Heart left ventricle (tissue), 13 donors: ENCODE data around the gene HGF.

Experiments
- CTCF ChIP-seq, 12 donors: fragments of 200-600 bp; sonication (generic) in 4 of 12; IDR thresholded peaks; one replicate each; pipeline versions ENCODE4 v1.5.0 to v1.8.0; 2018 to 2022; ENCODE audit warnings: antibody characterized with exemption in 12 of 12, mild to moderate bottlenecking in 5 of 12
- POLR2A ChIP-seq, 2 donors: fragments of 450-650 bp; IDR thresholded peaks; one replicate each; pipeline ENCODE4 v1.6.1; 2017; ENCODE audit warnings: antibody characterized with exemption in 2 of 2, mild to moderate bottlenecking in 2 of 2, moderate library complexity in 2 of 2
- donor health status: ischemic (EF 13 %, LVEDD 7.1; RV severe dilation, severe dysfunction).
- donor health status: DM: no; HTN: yes; CAD: no.
- donor health status: DM: no; HTN: no; CAD: no.
- donor health status: ischemic (EF 25% LVEDD 6.9; RV normal size, moderate dysfunction).
- donor health status: ischemic (EF 25% LVEDD 5.7; RV mildly dilated, moderate dysfunction).
- donor health status: ischemic (EF 35%, LVEDD 5.7; RV mildly dilated, moderate dysfunction).
- donor health status: nonischemic (EF 11% LVEDD 7.7; RV severe dilation, severe dysfunction).
- donor health status: DM: yes; HTN: yes; CAD: no.
- donor health status: PGD.
- donor health status: ischemic (EF 29% LVEDD 5.4; RV normal size, mild dysfunction).
- donor health status: nonischemic (EF 23%, LVEDD 6.1; RV moderate dilation, normal function).

GRCh38 chr7:81693894-81694293 is 76.0 kb downstream of the HGF start:
- no peak for TF ChIP-seq CTCF (IDR thresholded peaks at IDR 0.05)
- TF ChIP-seq POLR2A (IDR thresholded peaks at IDR 0.05): no peak
